Immature natural killer cell (primary cell): ENCODE results near the gene PAX2. TPM values are rescaled to one million over a fixed set of nuclear protein-coding genes. Genes with fewer than 3 reads are reported as not detected.

Source experiments
- DNase-seq, 3 donors: peaks; one replicate each; pipeline ENCODE4 v3.0.0; 2022; ENCODE audit warnings: mixed read lengths in 1 of 3
- H3K27ac Mint-ChIP-seq, 6 donors: one replicate each; pipeline ENCODE4 v1.8.0; 2020; ENCODE audit warnings: mixed read lengths in 6 of 6, mild to moderate bottlenecking in 5 of 6, inconsistent platforms in 4 of 6, moderate library complexity in 3 of 6
- H3K27me3 Mint-ChIP-seq, 3 donors: one replicate each; pipeline ENCODE4 v1.8.0; 2020 to 2021; ENCODE audit warnings: low read depth in 3 of 3, mild to moderate bottlenecking in 3 of 3, mixed read lengths in 3 of 3, moderate library complexity in 3 of 3, inconsistent platforms in 1 of 3
- H3K36me3 Mint-ChIP-seq, 3 donors: one replicate each; pipeline ENCODE4 v1.8.0; 2020; ENCODE audit warnings: mixed read lengths in 3 of 3, inconsistent platforms in 2 of 3, mild to moderate bottlenecking in 2 of 3
- H3K4me1 Mint-ChIP-seq, 2 donors: one replicate each; pipeline ENCODE4 v1.8.0; 2020; ENCODE audit warnings: inconsistent platforms in 2 of 2, mild to moderate bottlenecking in 2 of 2, mixed read lengths in 2 of 2, moderate library complexity in 1 of 2
- H3K4me3 Mint-ChIP-seq, 5 donors: one replicate each; pipeline ENCODE4 v1.8.0; 2020; ENCODE audit warnings: mild to moderate bottlenecking in 5 of 5, mixed read lengths in 5 of 5, inconsistent platforms in 3 of 5, moderate library complexity in 3 of 5
- H3K9me3 Mint-ChIP-seq, 6 donors: one replicate each; pipeline ENCODE4 v1.8.0; 2020; ENCODE audit warnings: mild to moderate bottlenecking in 6 of 6, mixed read lengths in 6 of 6, inconsistent platforms in 4 of 6, moderate library complexity in 3 of 6
- polyA plus RNA-seq, 3 donors: library from polyadenylated mRNA; unstranded; fragments of 300-500 nt; fragmentation: Illumina TruSeq; gene quantifications; one replicate each; pipeline ENCODE4 v1.2.3, GENCODE V29; 2021

PAX2 gene
- polyA plus RNA-seq, 3 donors from 2014 or later: not detected

DNA sequence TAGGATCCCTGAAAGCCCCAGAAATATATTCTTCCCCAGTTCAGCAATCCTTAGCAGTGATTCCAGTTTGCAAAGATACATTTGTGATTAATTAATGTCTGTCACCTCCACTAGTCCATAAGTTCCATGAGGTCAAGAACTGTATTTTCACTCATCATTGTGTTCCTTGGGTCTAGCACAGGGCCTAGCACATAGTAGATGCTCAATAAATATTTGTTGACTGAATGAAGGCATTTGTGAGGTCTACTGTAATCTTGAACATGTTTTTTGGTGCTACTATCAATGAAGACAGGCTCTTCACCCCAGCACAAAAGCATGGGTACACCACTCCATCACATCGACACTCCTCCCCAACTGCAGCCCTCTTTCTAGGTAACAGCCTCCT is 30.8 kb upstream of the PAX2 start:
- peaks cover 0 to 3% (median 0%) of the 10 kb centered on the region in 3 donors for H3K36me3 Mint-ChIP-seq
- peaks cover 0 to 6% (median 0%) of the 10 kb centered on the region in 6 donors for H3K9me3 Mint-ChIP-seq
- peak overlapping the region in 1 of 5 donors; percentile 78 for H3K4me3 Mint-ChIP-seq
- H3K27ac Mint-ChIP-seq: no peak overlapping the region
- H3K4me1 Mint-ChIP-seq: peaks cover 13 to 15% of the 10 kb centered on the region in 2 donors
- H3K27me3 Mint-ChIP-seq: peaks cover 13 to 43% (median 27%) of the 10 kb centered on the region in 3 donors
- DNase-seq: no peak

DNA sequence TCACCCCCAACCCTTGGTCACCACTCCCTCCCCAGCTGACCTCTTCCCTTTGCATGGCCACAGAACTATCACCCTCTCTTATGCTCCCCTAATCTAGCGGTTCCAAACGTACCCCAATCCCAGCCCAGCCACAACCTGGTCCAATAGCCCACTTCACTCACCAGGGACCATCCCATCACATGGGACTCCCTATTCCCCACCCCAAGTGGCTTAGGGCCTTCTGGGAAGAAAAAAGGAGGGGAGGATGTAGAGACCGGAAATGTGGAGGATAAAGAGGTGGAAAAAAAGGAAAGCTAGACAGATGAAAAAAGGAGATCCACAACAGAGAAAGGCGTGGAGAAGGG is 30.3 kb upstream of the PAX2 start:
- Mint-ChIP-seq H3K36me3 (peaks cover 0 to 3% (median 0%) of the 10 kb centered on the region in 3 donors), H3K27ac (no peak overlapping the region), H3K27me3 (peaks cover 13 to 47% (median 26%) of the 10 kb centered on the region in 3 donors), H3K4me3 (peak overlapping the region; percentile 58 to 81 (median 75)), H3K4me1 (peaks cover 13 to 15% of the 10 kb centered on the region in 2 donors), H3K9me3 (peaks cover 0 to 6% (median 0%) of the 10 kb centered on the region in 6 donors)
- no peak for DNase-seq

DNA sequence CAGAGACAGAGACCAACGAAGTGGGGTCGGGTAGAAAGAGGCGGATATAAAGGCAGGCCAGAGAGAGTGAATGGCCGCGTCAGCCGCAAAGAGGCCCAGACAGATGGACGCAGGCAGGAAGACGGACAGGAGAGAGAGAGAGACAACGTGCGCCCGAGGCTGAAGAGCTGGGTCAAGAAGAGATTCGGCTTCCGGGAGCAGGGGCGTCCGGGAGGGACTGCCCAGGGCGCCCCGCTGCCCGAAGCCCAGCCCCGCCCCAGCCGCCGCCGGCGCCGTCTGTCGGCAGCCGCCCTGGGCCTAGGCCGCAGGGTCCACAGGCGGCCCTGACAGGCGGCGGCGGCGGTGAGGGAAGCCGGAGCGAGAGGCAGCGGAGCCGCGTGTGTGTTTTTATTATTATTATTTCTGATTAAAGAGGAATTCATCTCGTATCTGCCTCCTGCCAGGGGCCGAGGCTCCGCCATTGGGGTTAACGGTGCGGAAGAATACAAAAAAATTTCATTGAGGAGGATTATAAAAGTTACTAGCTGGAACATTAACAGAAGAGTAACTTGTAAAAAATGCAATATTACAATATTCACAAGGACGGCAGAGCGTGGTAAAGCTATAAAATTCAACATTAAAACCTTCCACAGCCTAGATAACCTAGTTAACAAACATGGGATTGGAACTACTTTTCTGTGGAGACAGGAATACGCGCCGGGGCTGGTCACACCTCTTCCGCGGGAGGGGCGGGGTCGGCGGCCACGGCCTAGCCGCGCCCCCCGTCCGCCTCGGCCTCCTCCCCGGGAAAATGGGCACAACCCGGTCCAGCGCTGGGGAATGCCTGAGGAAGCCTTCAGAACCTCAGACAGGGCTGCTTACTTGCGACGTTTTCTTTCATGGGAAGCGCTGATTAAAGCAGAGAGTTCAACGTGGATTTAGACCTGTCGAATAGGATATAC is 29.7 kb upstream of the PAX2 start:
- H3K27me3 Mint-ChIP-seq: peaks cover 13 to 48% (median 22%) of the 10 kb centered on the region in 3 donors
- no peak for DNase-seq
- H3K27ac Mint-ChIP-seq: no peak overlapping the region
- peaks cover 0 to 3% (median 0%) of the 10 kb centered on the region in 3 donors for H3K36me3 Mint-ChIP-seq
- peaks cover 13 to 15% of the 10 kb centered on the region in 2 donors for H3K4me1 Mint-ChIP-seq
- H3K9me3 Mint-ChIP-seq: peaks cover 0 to 6% (median 0%) of the 10 kb centered on the region in 6 donors
- H3K4me3 Mint-ChIP-seq: peak overlapping the region; percentile 58 to 81 (median 75)

DNA sequence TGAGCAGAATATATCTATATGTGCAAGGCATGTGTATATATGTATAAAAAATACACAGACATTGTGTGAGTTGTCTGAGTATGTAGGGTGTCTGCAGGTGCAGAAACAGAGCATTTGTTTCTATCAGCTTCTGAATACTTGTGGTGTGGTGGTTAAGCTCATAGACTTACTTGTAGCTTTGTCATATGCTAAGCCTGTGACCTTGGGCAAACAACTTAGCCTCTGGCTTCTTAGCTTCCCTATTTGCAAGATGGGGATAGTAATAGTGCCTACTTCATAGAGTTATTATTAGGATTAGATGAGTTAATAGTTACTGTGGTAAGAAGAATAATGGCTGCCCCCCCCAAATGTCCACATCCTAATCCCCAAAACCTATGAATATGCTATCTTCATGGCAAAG is 28.2 kb upstream of the PAX2 start:
- Mint-ChIP-seq H3K4me3 (no peak overlapping the region), H3K27me3 (peaks cover 7 to 43% (median 19%) of the 10 kb centered on the region in 3 donors)
- DNase-seq: no peak

DNA sequence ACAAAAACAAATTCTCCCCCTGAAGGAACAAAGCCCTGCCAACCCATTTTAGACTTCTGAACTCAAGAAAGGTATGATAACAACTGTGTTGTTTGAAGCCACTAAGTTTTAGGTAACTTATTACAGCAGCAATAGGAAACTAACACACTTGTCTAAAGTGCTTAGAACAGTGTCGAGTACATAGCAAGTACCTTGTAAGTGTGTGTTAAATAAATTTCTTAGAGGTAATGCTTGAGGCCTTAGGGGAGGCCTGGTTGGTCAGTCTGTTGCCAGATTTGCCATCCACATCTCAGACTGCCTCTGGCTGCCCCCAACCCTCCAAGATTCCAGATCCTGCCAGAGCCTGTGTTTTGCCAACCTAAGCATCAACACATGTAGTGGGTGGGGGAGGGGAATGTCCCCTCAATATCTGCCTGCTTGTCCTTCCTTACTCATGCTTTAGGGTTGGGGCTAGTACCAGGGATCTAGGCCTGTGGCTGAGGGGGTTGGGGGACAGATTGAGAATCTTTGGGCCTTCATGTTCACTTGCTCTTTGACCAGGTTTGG is 27.1 kb upstream of the PAX2 start:
- peaks cover 0 to 2% (median 0%) of the 10 kb centered on the region in 6 donors for H3K9me3 Mint-ChIP-seq
- peaks cover 0 to 3% (median 0%) of the 10 kb centered on the region in 3 donors for H3K36me3 Mint-ChIP-seq
- peaks cover 13 to 15% of the 10 kb centered on the region in 2 donors for H3K4me1 Mint-ChIP-seq
- no peak overlapping the region for H3K27ac Mint-ChIP-seq
- DNase-seq: no peak
- H3K4me3 Mint-ChIP-seq: no peak overlapping the region
- peaks cover 7 to 36% (median 15%) of the 10 kb centered on the region in 3 donors for H3K27me3 Mint-ChIP-seq

More for the DNA sequence above, 28.2 kb upstream of the PAX2 start:
- Mint-ChIP-seq H3K9me3 (peaks cover 0 to 2% (median 0%) of the 10 kb centered on the region in 6 donors), H3K27ac (no peak overlapping the region), H3K36me3 (peaks cover 0 to 3% (median 0%) of the 10 kb centered on the region in 3 donors), H3K4me1 (peaks cover 13 to 15% of the 10 kb centered on the region in 2 donors)

DNA sequence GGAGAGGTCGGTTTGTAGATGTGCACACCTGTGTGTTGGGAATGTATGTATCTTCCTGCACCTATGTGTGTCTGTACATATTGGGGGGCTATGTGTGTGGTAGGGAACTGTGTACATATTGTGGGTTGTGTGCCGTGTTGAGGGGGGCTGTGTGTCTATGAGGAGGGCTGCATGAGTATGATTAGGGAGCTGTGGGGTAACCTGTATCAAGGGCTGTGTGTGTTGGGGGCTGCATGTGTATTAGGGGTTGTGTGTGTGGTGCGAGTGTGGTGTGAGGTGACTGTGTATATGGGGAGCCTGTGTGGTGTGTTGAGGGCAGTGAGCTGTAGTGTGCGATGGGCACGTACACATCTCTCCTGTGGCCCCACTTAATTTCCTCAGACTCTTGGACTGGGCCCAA is 22.2 kb upstream of the PAX2 start:
- Mint-ChIP-seq H3K4me1 (peaks cover 0 to 2% of the 10 kb centered on the region in 2 donors), H3K9me3 (no peaks in the 10 kb centered on the region), H3K27me3 (peaks cover 11 to 34% (median 18%) of the 10 kb centered on the region in 3 donors), H3K27ac (no peak overlapping the region), H3K36me3 (no peaks in the 10 kb centered on the region), H3K4me3 (peak overlapping the region in 1 of 5 donors; percentile 25)
- no peak for DNase-seq

DNA sequence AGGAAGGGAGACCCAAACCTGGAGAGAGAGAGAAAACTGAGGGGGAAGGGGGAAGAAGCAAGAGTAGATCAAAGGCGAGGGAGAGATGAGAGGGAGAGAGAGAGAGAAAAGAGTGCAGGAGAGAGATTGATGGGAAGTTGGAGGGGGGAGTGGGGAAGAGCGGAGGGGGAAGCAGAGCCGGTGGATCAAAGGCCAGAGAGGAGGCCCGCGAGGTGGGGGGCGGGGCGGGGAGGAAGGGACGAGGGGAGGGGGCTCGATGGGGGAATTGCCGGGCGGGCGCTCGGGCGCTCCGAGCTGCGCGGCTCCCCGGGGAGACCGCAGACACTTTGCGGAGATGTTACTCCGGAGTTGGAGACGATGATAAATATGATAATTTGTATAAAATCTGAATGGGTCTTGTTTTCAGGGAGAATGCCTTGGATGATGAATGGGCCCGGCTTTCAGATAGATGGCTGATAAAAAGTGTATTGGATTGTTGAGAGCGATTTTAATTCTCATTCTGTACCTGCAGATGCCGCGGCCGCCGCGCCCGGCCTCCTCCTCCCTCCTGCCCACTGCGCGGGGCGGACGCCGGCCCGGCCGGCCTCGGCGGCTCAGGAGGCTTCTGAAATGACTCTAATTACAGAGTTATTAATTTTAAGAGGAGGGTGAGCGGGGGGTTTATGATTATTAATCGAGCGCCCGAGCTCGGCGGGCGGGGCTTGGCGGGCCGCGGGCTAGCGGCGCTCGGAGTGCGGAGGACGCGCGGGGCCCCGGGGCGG is 21.4 kb upstream of the PAX2 start:
- Mint-ChIP-seq H3K36me3 (no peaks in the 10 kb centered on the region), H3K4me3 (no peak overlapping the region), H3K27ac (peak overlapping the region in 1 of 6 donors; percentile 52), H3K27me3 (peaks cover 11 to 36% (median 24%) of the 10 kb centered on the region in 3 donors), H3K4me1 (peaks cover 4 to 5% of the 10 kb centered on the region in 2 donors), H3K9me3 (no peaks in the 10 kb centered on the region)
- no peak for DNase-seq

DNA sequence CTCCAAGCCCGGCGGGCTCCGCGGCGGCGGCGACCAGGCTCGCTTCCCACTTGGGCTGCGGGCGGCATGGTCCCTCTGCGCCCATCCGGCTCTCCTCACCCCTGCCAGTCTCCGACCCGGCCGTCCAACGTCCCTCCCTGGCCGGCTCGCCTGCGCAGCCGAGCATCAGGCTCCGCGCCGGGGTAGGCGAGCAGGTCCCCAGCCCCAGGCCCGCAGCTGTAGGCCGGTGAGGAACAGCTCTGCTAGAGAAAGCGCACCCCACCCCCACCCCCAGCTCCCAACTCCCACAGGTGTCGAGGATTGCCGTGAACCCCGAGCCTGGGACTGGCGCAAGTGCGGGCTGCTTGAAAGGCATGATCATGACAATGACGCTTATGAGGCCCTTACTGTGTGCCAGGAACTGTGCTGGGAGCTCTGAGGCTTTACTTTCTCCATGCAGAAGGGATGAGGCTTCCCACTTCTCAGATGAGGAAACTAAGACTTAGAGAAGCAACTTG is 20.8 kb upstream of the PAX2 start:
- H3K9me3 Mint-ChIP-seq: no peaks in the 10 kb centered on the region
- peaks cover 14 to 34% (median 26%) of the 10 kb centered on the region in 3 donors for H3K27me3 Mint-ChIP-seq
- no peaks in the 10 kb centered on the region for H3K36me3 Mint-ChIP-seq
- no peak overlapping the region for H3K27ac Mint-ChIP-seq
- H3K4me1 Mint-ChIP-seq: peaks cover 8 to 9% of the 10 kb centered on the region in 2 donors
- DNase-seq: no peak
- no peak overlapping the region for H3K4me3 Mint-ChIP-seq

DNA sequence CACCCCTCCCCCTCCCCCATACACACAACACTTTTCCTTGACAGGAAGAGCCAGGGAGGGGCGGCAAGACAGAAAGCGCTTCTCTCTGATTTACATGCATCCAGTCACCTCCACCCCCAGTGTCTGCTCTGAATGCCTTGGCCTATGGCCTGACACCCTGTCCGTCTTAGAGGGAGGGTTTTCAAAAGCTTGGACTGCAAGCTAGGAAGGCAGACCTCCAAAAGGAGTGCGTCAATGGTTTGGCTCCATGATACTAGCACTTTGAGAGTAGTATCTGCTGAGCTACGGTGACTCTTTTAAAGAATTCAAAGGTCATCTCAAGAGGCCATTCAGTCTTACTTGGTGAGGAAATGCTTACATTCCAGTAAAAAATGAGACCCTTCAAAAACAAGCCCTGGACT is 20.3 kb upstream of the PAX2 start:
- Mint-ChIP-seq H3K4me3 (peak overlapping the region in 1 of 5 donors; percentile 38), H3K36me3 (no peaks in the 10 kb centered on the region), H3K27ac (no peak overlapping the region), H3K4me1 (peaks cover 13% of the 10 kb centered on the region in 2 donors), H3K27me3 (peaks cover 14 to 34% (median 27%) of the 10 kb centered on the region in 3 donors), H3K9me3 (no peaks in the 10 kb centered on the region)
- no peak for DNase-seq

DNA sequence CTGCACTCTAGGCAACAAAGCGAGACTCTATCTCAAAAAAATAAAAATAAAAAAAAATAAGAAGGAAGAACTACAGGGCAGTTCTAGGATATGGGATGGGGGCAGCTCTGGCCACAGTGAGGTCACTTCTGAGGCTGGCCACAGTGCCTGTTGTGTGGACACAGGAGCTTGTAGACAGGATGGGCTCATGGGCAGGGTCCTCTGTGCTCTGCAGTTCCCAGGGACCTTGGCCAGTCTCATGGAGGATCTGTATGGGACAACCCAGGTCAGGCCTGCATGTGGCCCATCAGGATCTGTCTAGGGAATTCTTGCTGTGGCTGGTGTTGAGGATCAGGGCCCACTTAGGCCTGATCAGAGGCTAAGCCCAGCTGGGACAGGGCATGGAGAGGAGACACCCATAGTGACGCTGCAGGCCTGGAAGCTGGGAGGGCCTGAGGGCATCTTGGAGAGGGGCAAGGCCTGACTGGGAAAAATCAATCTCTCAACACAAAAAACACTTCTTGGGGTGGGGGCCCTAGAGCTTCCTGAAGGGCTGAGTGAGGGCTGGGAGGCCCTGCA is 19.4 kb upstream of the PAX2 start:
- DNase-seq: no peak
- peaks cover 20 to 21% of the 10 kb centered on the region in 2 donors for H3K4me1 Mint-ChIP-seq
- H3K27me3 Mint-ChIP-seq: peaks cover 14 to 35% (median 29%) of the 10 kb centered on the region in 3 donors
- no peaks in the 10 kb centered on the region for H3K36me3 Mint-ChIP-seq
- H3K27ac Mint-ChIP-seq: no peak overlapping the region
- peaks cover 0 to 2% (median 0%) of the 10 kb centered on the region in 6 donors for H3K9me3 Mint-ChIP-seq
- H3K4me3 Mint-ChIP-seq: no peak overlapping the region

DNA sequence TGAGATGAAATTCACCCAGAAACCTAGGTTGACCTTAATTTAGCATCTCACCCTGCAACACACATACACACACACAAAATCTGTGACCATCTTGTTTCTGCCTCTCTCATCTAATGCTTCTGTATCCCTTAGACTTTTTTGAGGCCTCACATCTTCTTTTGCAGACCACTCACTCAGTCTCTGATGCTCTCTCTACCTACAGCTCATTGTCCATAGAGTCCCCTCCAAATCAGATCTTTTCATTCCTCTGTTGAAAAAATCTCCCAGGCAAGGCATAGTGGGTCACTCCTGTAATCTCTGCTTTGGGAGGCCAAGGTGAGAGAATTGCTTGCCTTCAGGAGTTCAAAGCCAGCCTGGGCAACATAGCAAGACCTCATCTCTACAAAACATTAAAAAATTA is 17.6 kb upstream of the PAX2 start:
- no peaks in the 10 kb centered on the region for H3K36me3 Mint-ChIP-seq
- H3K4me3 Mint-ChIP-seq: no peak overlapping the region

DNA sequence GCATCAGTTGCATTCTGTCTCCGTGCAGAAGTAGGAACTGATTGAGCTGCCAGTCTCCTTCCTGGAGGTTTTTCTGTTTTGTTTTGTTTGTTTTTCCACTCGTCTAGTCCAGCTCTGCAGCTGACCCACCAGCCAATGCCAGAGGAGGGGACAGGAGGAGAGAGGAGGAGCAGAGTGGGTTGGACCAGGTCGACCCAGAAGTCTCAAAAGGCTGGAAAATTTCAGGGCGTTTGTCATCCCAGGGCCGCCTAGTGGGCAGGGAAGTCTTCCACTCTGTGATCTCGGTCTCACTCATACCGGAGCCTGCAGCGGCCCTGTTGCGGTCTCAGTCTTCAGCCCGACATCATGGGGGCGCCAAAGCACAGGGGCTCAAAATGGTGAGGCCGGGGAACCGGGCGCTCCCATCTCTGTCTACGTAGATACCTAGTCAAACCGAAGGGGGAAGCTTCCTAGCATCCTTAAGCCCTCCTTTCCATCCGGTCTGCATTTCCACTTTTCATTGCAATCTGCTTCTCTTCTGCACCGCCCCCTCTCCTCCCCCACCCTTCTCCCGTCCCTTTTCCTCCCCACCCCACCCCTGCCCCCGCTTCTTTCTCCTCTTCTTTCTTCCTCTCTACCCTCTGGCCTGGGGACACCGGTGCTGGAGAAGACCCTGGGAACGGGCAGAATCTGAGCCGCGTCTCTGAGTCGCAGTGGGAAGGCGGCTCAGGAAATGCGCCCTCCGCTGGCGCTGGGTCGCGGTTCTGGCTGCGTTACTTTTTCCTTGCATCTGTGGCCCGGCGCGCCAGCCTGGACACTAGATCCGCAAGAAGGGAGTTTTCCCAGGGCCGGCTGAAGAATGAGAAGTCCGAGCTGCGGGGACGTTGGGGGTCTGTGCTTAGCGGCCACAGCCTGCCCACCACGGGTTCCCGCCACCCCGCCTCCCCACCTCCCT is 16.2 kb upstream of the PAX2 start:
- peak overlapping the region in 3 of 5 donors; percentile 42 to 57 (median 46) for H3K4me3 Mint-ChIP-seq
- H3K36me3 Mint-ChIP-seq: no peaks in the 10 kb centered on the region
- no peak for DNase-seq
- H3K27me3 Mint-ChIP-seq: peaks cover 20 to 49% (median 28%) of the 10 kb centered on the region in 3 donors
- peaks cover 32 to 33% of the 10 kb centered on the region in 2 donors for H3K4me1 Mint-ChIP-seq
- H3K27ac Mint-ChIP-seq: no peak overlapping the region
- peaks cover 0 to 2% (median 0%) of the 10 kb centered on the region in 6 donors for H3K9me3 Mint-ChIP-seq

More for the DNA sequence above, 17.6 kb upstream of the PAX2 start:
- DNase-seq: no peak
- no peak overlapping the region for H3K27ac Mint-ChIP-seq
- peaks cover 32 to 33% of the 10 kb centered on the region in 2 donors for H3K4me1 Mint-ChIP-seq
- H3K27me3 Mint-ChIP-seq: peaks cover 18 to 46% (median 35%) of the 10 kb centered on the region in 3 donors
- peaks cover 0 to 2% (median 0%) of the 10 kb centered on the region in 6 donors for H3K9me3 Mint-ChIP-seq
